ENCODE data around the gene KSR1. TPM values are rescaled to one million over a fixed set of nuclear protein-coding genes. Genes with fewer than 3 reads are reported as not detected.

KSR1 gene
- total and polyA plus RNA-seq, 10 of the 15 experiments (the other 5 are each of a cell fraction or from before 2014, with no cell fraction given), result 0.97 to 66.6 (median 22.9) TPM

GRCh38 chr17:27664606-27664965, 208.3 kb downstream of the KSR1 start:
- in situ Hi-C loops (cut with MboI), result loop anchor here (10.0 kb wide), 1 partner anchor 80 kb away; no protein-coding TSS in a partner anchor

More at GRCh38 chr17:27664606-27664965, 208.3 kb downstream of the KSR1 start:
- Histone ChIP-seq H3K27me3 (replicated peaks in 1 of 2; ENCODE audit: control insufficient read depth in 2 of 2, insufficient read depth in 2 of 2, low read length in 1 of 2) (peaks cover 0 to 1% of the 10 kb centered on the region in 2 experiments; a peak in 3 of 4 replicates), H3K4me2 (ENCODE audit: control insufficient read depth, insufficient read depth) (no peak overlapping the region), H3K27ac (ENCODE audit: control insufficient read depth, insufficient read depth) (no peak overlapping the region), H3K9ac (ENCODE audit: control insufficient read depth, insufficient read depth, low read length) (no peak overlapping the region), H3K36me3 (ENCODE audit: control insufficient read depth in 2 of 2, insufficient read depth in 2 of 2, low read length in 1 of 2) (no peaks in the 10 kb centered on the region), H2AFZ (ENCODE audit: control insufficient read depth, low read depth, low read length) (no peak overlapping the region), H3K79me2 (ENCODE audit: control insufficient read depth, insufficient read depth, low read length) (no peaks in the 10 kb centered on the region), H3K4me1 (ENCODE audit: control insufficient read depth, insufficient read depth, low read length) (no peaks in the 10 kb centered on the region), H4K20me1 (ENCODE audit: control insufficient read depth, insufficient read depth) (no peaks in the 10 kb centered on the region), H3K9me3 (replicated peaks; ENCODE audit: control insufficient read depth, insufficient read depth, low read length) (no peaks in the 10 kb centered on the region), H3K4me3 (no peak overlapping the region)
- no peak for TF ChIP-seq STAT1 (conservative IDR thresholded peaks at IDR 0.05)
- no peak for TF ChIP-seq BCL3 (IDR thresholded peaks at IDR 0.05; ENCODE audit: borderline replicate concordance, insufficient read depth, low read depth, low read length, poor library complexity, severe bottlenecking)
- no peak for TF ChIP-seq WRNIP1 (IDR thresholded peaks at IDR 0.05; ENCODE audit: borderline replicate concordance, low read depth, low read length)
- TF ChIP-seq MYB (IDR thresholded peaks at IDR 0.05; ENCODE audit: borderline replicate concordance, low read depth, low read length), result no peak
- TF ChIP-seq, protein P1, sequence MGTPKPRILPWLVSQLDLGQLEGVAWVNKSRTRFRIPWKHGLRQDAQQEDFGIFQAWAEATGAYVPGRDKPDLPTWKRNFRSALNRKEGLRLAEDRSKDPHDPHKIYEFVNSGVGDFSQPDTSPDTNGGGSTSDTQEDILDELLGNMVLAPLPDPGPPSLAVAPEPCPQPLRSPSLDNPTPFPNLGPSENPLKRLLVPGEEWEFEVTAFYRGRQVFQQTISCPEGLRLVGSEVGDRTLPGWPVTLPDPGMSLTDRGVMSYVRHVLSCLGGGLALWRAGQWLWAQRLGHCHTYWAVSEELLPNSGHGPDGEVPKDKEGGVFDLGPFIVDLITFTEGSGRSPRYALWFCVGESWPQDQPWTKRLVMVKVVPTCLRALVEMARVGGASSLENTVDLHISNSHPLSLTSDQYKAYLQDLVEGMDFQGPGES (IDR thresholded peaks at IDR 0.05), result no peak
- no peak for TF ChIP-seq ATF3 (IDR thresholded peaks at IDR 0.05; ENCODE audit: borderline replicate concordance, extremely low read depth, low read depth, low read length)
- no peak for TF ChIP-seq ZNF217 (IDR thresholded peaks at IDR 0.05)
- TF ChIP-seq CTCF (IDR thresholded peaks at IDR 0.05 in 2 of 3, conservative IDR thresholded peaks at IDR 0.05 in 1 of 3; ENCODE audit: control insufficient read depth in 2 of 3, extremely low read depth in 1 of 3, insufficient read depth in 1 of 3, low read depth in 3 of 3, low read length in 3 of 3), result no peak
- no peak for TF ChIP-seq PAX5 (IDR thresholded peaks at IDR 0.05; ENCODE audit: borderline replicate concordance, low read depth, low read length)
- TF ChIP-seq SPI1 (IDR thresholded peaks at IDR 0.05; ENCODE audit: borderline replicate concordance, insufficient read depth, low read depth, low read length), result no peak
- TF ChIP-seq TCF12 (IDR thresholded peaks at IDR 0.05; ENCODE audit: low read depth, low read length), result no peak
- TF ChIP-seq POLR2AphosphoS2 (IDR thresholded peaks at IDR 0.05; ENCODE audit: low read depth, low read length), result no peak
- no peak for TF ChIP-seq GATAD2B (conservative IDR thresholded peaks at IDR 0.05; ENCODE audit: low read depth)
- TF ChIP-seq ZNF384 (IDR thresholded peaks at IDR 0.05; ENCODE audit: borderline replicate concordance, low read depth, low read length), result no peak
- FAIRE-seq, result no peak
- ChIA-PET POLR2A (no interaction called here), RAD21 (ENCODE audit: unreplicated experiment) (no interaction called here), SMC1A (ENCODE audit: uncharacterized antibody, unreplicated experiment) (interaction anchor here (1.2 kb wide), 1 partner anchor 91 kb away, joined by 3 read pairs; no protein-coding TSS in a partner anchor), CTCF (interaction anchor here (1.8 to 2.0 kb wide), 2 partner anchors 10 to 13 kb away, joined by 6 to 7 read pairs; no protein-coding TSS in a partner anchor)
- no TSS peak for BruUV-seq (replicated peaks)
- 0% methylated on average over 2 of the region's 2 CpGs for WGBS (ENCODE audit: insufficient coverage, insufficient replicate concordance, low lambda C conversion rate, missing lambda C conversion rate)
- no peak for ATAC-seq
- no peak for DNase-seq (ENCODE audit: low read depth, low spot score)
- intact Hi-C loops (cut with micrococcal nuclease; ENCODE audit: unreplicated experiment), result no loop called here

All from GM12878 (cell line).